H9 (cell line): ENCODE results near the gene PASD1. TPM values are rescaled to one million over a fixed set of nuclear protein-coding genes. Genes with fewer than 3 reads are reported as not detected.

Experiments
- DNase-seq: peaks from one replicate; pipeline ENCODE4 v3.0.0-alpha.2; 2017
- H2AFZ ChIP-seq: one replicate; pipeline ENCODE4 v1.6.1; 2013; ENCODE audit warnings: mild to moderate bottlenecking, low read length, control low read depth, moderate library complexity
- H2AK5ac ChIP-seq: 2 replicates; pipeline ENCODE4 v1.6.1; 2013; ENCODE audit warnings: low read length, control low read depth, mixed read lengths; ENCODE audit not compliant: insufficient read length
- H2BK120ac ChIP-seq: one replicate; pipeline ENCODE4 v1.6.1; 2013; ENCODE audit warnings: low read depth, mild to moderate bottlenecking, low read length, control low read depth, inconsistent platforms; ENCODE audit not compliant: poor library complexity, severe bottlenecking
- H2BK12ac ChIP-seq: 2 replicates; pipeline ENCODE4 v1.6.1; 2013; ENCODE audit warnings: low read length, control low read depth, mixed read lengths, low read depth; ENCODE audit not compliant: insufficient read length
- H2BK15ac ChIP-seq: 2 replicates; pipeline ENCODE4 v1.6.1; 2013; ENCODE audit warnings: low read depth, low read length, control low read depth
- H2BK20ac ChIP-seq: one replicate; pipeline ENCODE4 v1.6.1; 2013; ENCODE audit warnings: low read depth, mild to moderate bottlenecking, low read length, control low read depth, inconsistent platforms; ENCODE audit not compliant: poor library complexity, severe bottlenecking
- H2BK5ac ChIP-seq: 2 replicates; pipeline ENCODE4 v1.6.1; 2013; ENCODE audit warnings: low read length, control low read depth, mixed read lengths; ENCODE audit not compliant: insufficient read length
- H3K14ac ChIP-seq: 2 replicates; pipeline ENCODE4 v1.6.1; 2013; ENCODE audit warnings: low read length, control low read depth; ENCODE audit not compliant: insufficient read depth
- H3K18ac ChIP-seq: 2 replicates; pipeline ENCODE4 v1.6.1; 2013; ENCODE audit warnings: low read depth, mild to moderate bottlenecking, mixed read lengths, low read length, control low read depth; ENCODE audit not compliant: insufficient read length
- H3K23ac ChIP-seq: 2 replicates; pipeline ENCODE4 v1.6.1; 2013; ENCODE audit warnings: low read length, control low read depth, mixed read lengths, low read depth; ENCODE audit not compliant: insufficient read length
- H3K23me2 ChIP-seq: 2 replicates; pipeline ENCODE4 v1.6.1; 2013; ENCODE audit warnings: low read depth, mild to moderate bottlenecking, mixed read lengths, low read length, control low read depth; ENCODE audit not compliant: insufficient read length, poor library complexity, severe bottlenecking
- H3K27ac ChIP-seq: 2 replicates; pipeline ENCODE4 v1.5.1; 2013; ENCODE audit warnings: low read length, control low read depth, mixed read lengths, low read depth; ENCODE audit not compliant: insufficient read length
- H3K27me3 ChIP-seq: 2 replicates; pipeline ENCODE4 v1.6.1; 2013; ENCODE audit warnings: low read length, control low read depth, inconsistent platforms; ENCODE audit not compliant: insufficient read depth
- H3K4ac ChIP-seq: 2 replicates; pipeline ENCODE4 v1.6.1; 2013; ENCODE audit warnings: low read depth, mild to moderate bottlenecking, control low read depth, inconsistent platforms, low read length, moderate library complexity
- H3K4me1 ChIP-seq: 2 replicates; pipeline ENCODE4 v1.6.1; 2013; ENCODE audit warnings: low read length, control low read depth, inconsistent platforms; ENCODE audit not compliant: insufficient read depth
- H3K4me2 ChIP-seq: 2 replicates; pipeline ENCODE4 v1.6.1; 2013; ENCODE audit warnings: low read length, control low read depth, mixed read lengths; ENCODE audit not compliant: insufficient read length, insufficient read depth
- H3K56ac ChIP-seq: 2 replicates; pipeline ENCODE4 v1.6.1; 2013; ENCODE audit warnings: low read depth, mild to moderate bottlenecking, mixed read lengths, low read length, control low read depth; ENCODE audit not compliant: insufficient read length
- H3K79me1 ChIP-seq: 2 replicates; pipeline ENCODE4 v1.6.1; 2013; ENCODE audit warnings: low read depth, mild to moderate bottlenecking, moderate library complexity, low read length, control low read depth, inconsistent platforms; ENCODE audit not compliant: insufficient read depth, poor library complexity, severe bottlenecking
- H3K79me2 ChIP-seq: 2 replicates; pipeline ENCODE4 v1.6.1; 2013; ENCODE audit warnings: low read length, control low read depth, inconsistent platforms; ENCODE audit not compliant: insufficient read depth
- H3K9ac ChIP-seq: 2 replicates; pipeline ENCODE4 v1.6.1; 2013; ENCODE audit warnings: low read length, control low read depth, mixed read lengths; ENCODE audit not compliant: insufficient read length; ENCODE audit errors: extremely low read depth
- H3K9me3 ChIP-seq: one replicate; pipeline ENCODE4 v1.6.1; 2013; ENCODE audit warnings: low read depth, low read length, inconsistent platforms; ENCODE audit not compliant: control insufficient read depth
- H3T11ph ChIP-seq: one replicate; pipeline ENCODE4 v1.6.1; 2013; ENCODE audit warnings: mild to moderate bottlenecking, low read length, control low read depth, inconsistent platforms
- H4K20me1 ChIP-seq: one replicate; pipeline ENCODE4 v1.6.1; 2013; ENCODE audit not compliant: control insufficient read depth, insufficient read length, insufficient read depth
- H4K5ac ChIP-seq: 2 replicates; pipeline ENCODE4 v1.6.1; 2013; ENCODE audit warnings: low read depth, mild to moderate bottlenecking, mixed read lengths, low read length, control low read depth; ENCODE audit not compliant: insufficient read length
- H4K8ac ChIP-seq: replicated peaks from 2 replicates; pipeline ENCODE4 v1.6.1; 2013; ENCODE audit warnings: low read length, control low read depth, mixed read lengths, low read depth; ENCODE audit not compliant: insufficient read length
- H4K91ac ChIP-seq: 2 replicates; pipeline ENCODE4 v1.6.1; 2013; ENCODE audit warnings: low read depth, mild to moderate bottlenecking, moderate library complexity, mixed read lengths, low read length, control low read depth; ENCODE audit not compliant: insufficient read length
- H3K27ac Mint-ChIP-seq, 3 experiments: 2 replicates in 2 of 3; 3 replicates in 1 of 3; pipeline ENCODE4 v1.8.0; 2020 to 2021; ENCODE audit warnings: mixed read lengths in 3 of 3, mild to moderate bottlenecking in 1 of 3, moderate library complexity in 1 of 3
- H3K27me3 Mint-ChIP-seq: 2 replicates; pipeline ENCODE4 v1.8.0; 2021; ENCODE audit warnings: low read depth, mild to moderate bottlenecking, moderate library complexity, mixed read lengths
- H3K36me3 Mint-ChIP-seq, 3 experiments: 2 replicates in 2 of 3; 3 replicates in 1 of 3; pipeline ENCODE4 v1.8.0; 2020 to 2021; ENCODE audit warnings: low read depth in 3 of 3, mixed read lengths in 3 of 3; ENCODE audit not compliant: insufficient read depth in 1 of 3
- H3K4me1 Mint-ChIP-seq, 2 experiments: 2 replicates each; pipeline ENCODE4 v1.8.0; 2020; ENCODE audit warnings: mixed read lengths in 2 of 2
- H3K4me3 Mint-ChIP-seq, 2 experiments: 2 replicates in 1 of 2; 3 replicates in 1 of 2; pipeline ENCODE4 v1.8.0; 2020 to 2021; ENCODE audit warnings: mild to moderate bottlenecking in 2 of 2, mixed read lengths in 2 of 2, moderate library complexity in 1 of 2
- H3K9me3 Mint-ChIP-seq, 2 experiments: 2 replicates in 1 of 2; 3 replicates in 1 of 2; pipeline ENCODE4 v1.8.0; 2020; ENCODE audit warnings: mild to moderate bottlenecking in 2 of 2, mixed read lengths in 2 of 2, moderate library complexity in 1 of 2
- WGBS: extraction: QIAGEN DNeasy Blood & Tissue Kit; methylation state at CpG from one replicate; pipeline ENCODE4 v1.1.7; 2013; ENCODE audit warnings: missing lambda C conversion rate, low lambda C conversion rate, mixed read lengths; ENCODE audit not compliant: insufficient read length; ENCODE audit errors: extremely low coverage; 5-methylcytosine and 5-hydroxymethylcytosine counted together
- total RNA-seq: library from RNA; stranded (reverse); gene quantifications from 2 replicates; pipeline ENCODE4 v1.2.1, GENCODE V29; 2021
- TF ChIP-seq, protein P1 (sequence below): fragments of 200-600 bp; sonication (generic); conservative IDR thresholded peaks from 3 replicates; pipeline ENCODE4 v1.8.0; 2021; ENCODE audit warnings: antibody characterized with exemption, mild to moderate bottlenecking

The PASD1 gene
- total RNA-seq, 1 experiment from 2014 or later = not detected

DNA sequence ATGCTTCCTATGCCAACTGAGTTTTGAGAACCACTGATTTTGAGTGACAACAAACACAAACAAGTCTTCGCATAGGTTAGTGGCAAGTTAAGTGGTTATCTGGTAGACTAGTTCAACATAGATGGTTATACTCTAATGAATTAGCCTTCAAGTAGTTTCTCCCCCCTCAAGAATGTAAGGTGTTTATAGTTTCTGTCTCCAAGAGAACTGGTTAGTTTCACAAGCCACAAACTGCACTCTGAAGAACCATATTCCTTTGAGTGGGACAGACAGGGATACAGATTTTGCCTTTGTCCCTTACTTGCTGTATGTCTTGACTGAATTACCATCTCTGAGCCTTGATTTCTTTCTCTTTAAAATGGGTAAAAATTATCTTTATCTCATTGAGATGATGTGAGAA, 41.5 kb downstream of the PASD1 start:
- H2BK20ac ChIP-seq = no peak overlapping the region
- H2BK120ac ChIP-seq = no peak overlapping the region
- Mint-ChIP-seq H3K36me3 (peaks cover 0 to 3% (median under 1%) of the 10 kb centered on the region in 3 experiments; a peak in 2 of 7 replicates), H3K4me1 (peaks cover 7% of the 10 kb centered on the region in 2 experiments; a peak in 2 of 4 replicates), H3K27me3 (peaks cover 4% of the 10 kb centered on the region), H3K9me3 (peaks cover 70 to 75% of the 10 kb centered on the region in 2 experiments), H3K27ac (no peak overlapping the region), H3K4me3 (no peak overlapping the region)
- no peak overlapping the region for H4K5ac ChIP-seq
- H4K20me1 ChIP-seq = no peaks in the 10 kb centered on the region
- no peak overlapping the region for H4K91ac ChIP-seq
- no peaks in the 10 kb centered on the region for H3K79me1 ChIP-seq
- H2BK15ac ChIP-seq = no peak overlapping the region
- H3T11ph ChIP-seq = no peak overlapping the region
- no peak overlapping the region for H2BK12ac ChIP-seq
- no peak overlapping the region for H2AK5ac ChIP-seq
- no peak overlapping the region for H2BK5ac ChIP-seq
- H3K4me2 ChIP-seq = no peak overlapping the region
- no CpG with 5 or more reads among the region's 1 CpG for WGBS
- no peaks in the 10 kb centered on the region for H3K27me3 ChIP-seq
- H3K4me1 ChIP-seq = no peaks in the 10 kb centered on the region
- H3K4ac ChIP-seq = no peak overlapping the region
- H3K23me2 ChIP-seq = no peaks in the 10 kb centered on the region
- H3K23ac ChIP-seq = no peak overlapping the region
- H3K79me2 ChIP-seq = no peaks in the 10 kb centered on the region
- DNase-seq = no peak
- no peak overlapping the region for H3K18ac ChIP-seq
- no peak overlapping the region for H4K8ac ChIP-seq
- no peak overlapping the region for H3K56ac ChIP-seq
- H2AFZ ChIP-seq = no peak overlapping the region
- peaks cover 52% of the 10 kb centered on the region for H3K9me3 ChIP-seq
- no peak overlapping the region for H3K27ac ChIP-seq
- H3K9ac ChIP-seq = no peak overlapping the region
- TF ChIP-seq, protein P1, sequence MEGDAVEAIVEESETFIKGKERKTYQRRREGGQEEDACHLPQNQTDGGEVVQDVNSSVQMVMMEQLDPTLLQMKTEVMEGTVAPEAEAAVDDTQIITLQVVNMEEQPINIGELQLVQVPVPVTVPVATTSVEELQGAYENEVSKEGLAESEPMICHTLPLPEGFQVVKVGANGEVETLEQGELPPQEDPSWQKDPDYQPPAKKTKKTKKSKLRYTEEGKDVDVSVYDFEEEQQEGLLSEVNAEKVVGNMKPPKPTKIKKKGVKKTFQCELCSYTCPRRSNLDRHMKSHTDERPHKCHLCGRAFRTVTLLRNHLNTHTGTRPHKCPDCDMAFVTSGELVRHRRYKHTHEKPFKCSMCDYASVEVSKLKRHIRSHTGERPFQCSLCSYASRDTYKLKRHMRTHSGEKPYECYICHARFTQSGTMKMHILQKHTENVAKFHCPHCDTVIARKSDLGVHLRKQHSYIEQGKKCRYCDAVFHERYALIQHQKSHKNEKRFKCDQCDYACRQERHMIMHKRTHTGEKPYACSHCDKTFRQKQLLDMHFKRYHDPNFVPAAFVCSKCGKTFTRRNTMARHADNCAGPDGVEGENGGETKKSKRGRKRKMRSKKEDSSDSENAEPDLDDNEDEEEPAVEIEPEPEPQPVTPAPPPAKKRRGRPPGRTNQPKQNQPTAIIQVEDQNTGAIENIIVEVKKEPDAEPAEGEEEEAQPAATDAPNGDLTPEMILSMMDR = no peak
- no peak overlapping the region for H3K14ac ChIP-seq
